IMR-90 (cell line): ENCODE data around the gene SSBP3. TPM values are rescaled to one million over a fixed set of nuclear protein-coding genes. Genes with fewer than 3 reads are reported as not detected.

Experiments
- ATAC-seq: fragments of 200-7000 bp; cut with Tn5 transposase; 2 replicates; pipeline ENCODE4 v1.9.1; 2020; ENCODE audit warnings: low read depth, mild to moderate bottlenecking, moderate library complexity
- BruUV-seq: library from RNA; stranded (reverse); fragments of 400-500 nt; replicated peaks from 2 replicates; lab custom pipeline; 2021; lab: Mats Ljungman, UMichigan
- CTCF ChIA-PET: fragments of 300-600 bp; formaldehyde crosslinking; extraction: SDS; loops from one replicate; lab custom pipeline; 2021; ENCODE audit warnings: antibody characterized with exemption; lab: Yijun Ruan, JAX
- POLR2A ChIA-PET: fragments of 300-600 bp; sonication (Branson Sonifier 250); formaldehyde crosslinking; loops from one replicate; lab custom pipeline; 2022; ENCODE audit warnings: antibody characterized with exemption; ENCODE audit not compliant: unreplicated experiment; lab: Charles Lee
- DNase-seq: peaks from one replicate; pipeline ENCODE4 v3.0.0; 2013
- H2AFZ ChIP-seq: replicated peaks from 2 replicates; pipeline ENCODE3; 2013; ENCODE audit warnings: low read length, mild to moderate bottlenecking; ENCODE audit not compliant: poor library complexity
- H2AK5ac ChIP-seq: 2 replicates; pipeline ENCODE4 v1.6.1; 2013; ENCODE audit warnings: low read depth, low read length, inconsistent platforms
- H2AK9ac ChIP-seq: replicated peaks from 2 replicates; pipeline ENCODE3; 2013; ENCODE audit warnings: mild to moderate bottlenecking, low read depth, low read length, moderate library complexity; ENCODE audit not compliant: poor library complexity
- H2BK120ac ChIP-seq: 2 replicates; pipeline ENCODE4 v1.6.1; 2013; ENCODE audit warnings: low read depth, low read length, inconsistent platforms
- H2BK15ac ChIP-seq: 3 replicates; pipeline ENCODE4 v1.6.1; 2013; ENCODE audit warnings: low read depth, low read length, inconsistent platforms
- H2BK20ac ChIP-seq: 2 replicates; pipeline ENCODE4 v1.6.1; 2013; ENCODE audit warnings: low read depth, mild to moderate bottlenecking, inconsistent platforms, low read length, moderate library complexity
- H2BK5ac ChIP-seq: 2 replicates; pipeline ENCODE4 v1.6.1; 2013; ENCODE audit warnings: mild to moderate bottlenecking, low read depth, low read length, inconsistent platforms; ENCODE audit not compliant: poor library complexity, severe bottlenecking
- H3K14ac ChIP-seq: replicated peaks from 2 replicates; pipeline ENCODE4 v1.6.1; 2013; ENCODE audit warnings: low read depth, low read length, inconsistent platforms
- H3K18ac ChIP-seq: 2 replicates; pipeline ENCODE4 v1.6.1; 2013; ENCODE audit warnings: low read depth, low read length, control low read depth
- H3K23ac ChIP-seq: 2 replicates; pipeline ENCODE4 v1.6.1; 2013; ENCODE audit warnings: low read depth, low read length, inconsistent platforms
- H3K27ac ChIP-seq: 2 replicates; pipeline ENCODE4 v1.5.1; 2013; ENCODE audit warnings: mild to moderate bottlenecking, control low read depth, low read length; ENCODE audit not compliant: insufficient read depth
- H3K27me3 ChIP-seq: 2 replicates; pipeline ENCODE4 v1.6.1; 2013; ENCODE audit warnings: low read length; ENCODE audit not compliant: control insufficient read depth, insufficient read depth
- H3K36me3 ChIP-seq: 2 replicates; pipeline ENCODE4 v1.6.1; 2013; ENCODE audit warnings: low read length, mixed read lengths; ENCODE audit not compliant: control insufficient read depth, insufficient read depth
- H3K4ac ChIP-seq: 2 replicates; pipeline ENCODE4 v1.6.1; 2013; ENCODE audit warnings: low read depth, low read length, inconsistent platforms
- H3K4me1 ChIP-seq: 2 replicates; pipeline ENCODE4 v1.6.1; 2013; ENCODE audit warnings: low read length, mixed read lengths; ENCODE audit not compliant: control insufficient read depth, insufficient read depth
- H3K4me2 ChIP-seq: 2 replicates; pipeline ENCODE4 v1.6.1; 2013; ENCODE audit warnings: low read depth, mild to moderate bottlenecking, control low read depth, low read length, moderate library complexity
- H3K4me3 ChIP-seq: 2 replicates; pipeline ENCODE4 v1.5.1; 2013; ENCODE audit warnings: low read depth, mild to moderate bottlenecking, control low read depth, low read length, moderate library complexity; ENCODE audit not compliant: insufficient read depth
- H3K56ac ChIP-seq: 2 replicates; pipeline ENCODE4 v1.6.1; 2013; ENCODE audit warnings: low read length, inconsistent platforms; ENCODE audit not compliant: insufficient read depth; ENCODE audit errors: extremely low read depth
- H3K79me1 ChIP-seq, 2 experiments: 2 replicates each; pipeline ENCODE4 v1.6.1; 2013; ENCODE audit warnings: low read length in 2 of 2, inconsistent platforms in 1 of 2, low read depth in 1 of 2
- H3K9ac ChIP-seq: 2 replicates; pipeline ENCODE4 v1.6.1; 2013; ENCODE audit warnings: low read depth, low read length, control low read depth
- H3K9me1 ChIP-seq: 2 replicates; pipeline ENCODE4 v1.6.1; 2013; ENCODE audit warnings: low read length, inconsistent platforms; ENCODE audit not compliant: insufficient read depth
- H3K9me3 ChIP-seq: 2 replicates; pipeline ENCODE4 v1.6.1; 2013; ENCODE audit warnings: low read length; ENCODE audit not compliant: control insufficient read depth, insufficient read depth
- H4K20me1 ChIP-seq: 2 replicates; pipeline ENCODE4 v1.6.1; 2013; ENCODE audit warnings: low read length, inconsistent platforms; ENCODE audit not compliant: insufficient read depth
- H4K5ac ChIP-seq: 2 replicates; pipeline ENCODE4 v1.6.1; 2013; ENCODE audit warnings: mild to moderate bottlenecking, low read depth, low read length, control low read depth
- H4K8ac ChIP-seq, 2 experiments: 2 replicates each; pipeline ENCODE4 v1.6.1; 2013; ENCODE audit warnings: low read depth in 2 of 2, low read length in 2 of 2, control low read depth in 1 of 2, inconsistent platforms in 1 of 2
- H4K91ac ChIP-seq: 2 replicates; pipeline ENCODE4 v1.6.1; 2013; ENCODE audit warnings: low read depth, low read length, inconsistent platforms; ENCODE audit not compliant: insufficient read depth
- MAFK ChIP-seq: IDR thresholded peaks from 2 replicates; pipeline ENCODE4 v1.6.1; 2012; ENCODE audit warnings: low read depth, low read length, improper control_type of control experiment
- MXI1 ChIP-seq: IDR thresholded peaks from 2 replicates; pipeline ENCODE4 v1.6.1; 2012; ENCODE audit warnings: low read depth, mild to moderate bottlenecking, low read length, moderate library complexity, borderline replicate concordance
- WGBS, 2 experiments: methylation state at CpG; one replicate each; pipeline versions ENCODE4 v1.1.5 to v1.1.7; 2013; ENCODE audit warnings: missing lambda C conversion rate in 2 of 2; ENCODE audit not compliant: insufficient read length in 1 of 2; ENCODE audit errors: extremely low coverage in 2 of 2; 5-methylcytosine and 5-hydroxymethylcytosine counted together
- dilution Hi-C: fragments of 300-500 bp; cut with HindIII; formaldehyde crosslinking; loops from one replicate; pipeline ENCODE4 v1.14.3; 2018; ENCODE audit warnings: low sequenced_read_pairs; ENCODE audit not compliant: unreplicated experiment
- in situ Hi-C: fragments of 300-500 bp; cut with MboI; formaldehyde crosslinking; loops from 3 replicates; pipeline ENCODE4 v1.14.3; 2019; ENCODE audit warnings: low sequenced_read_pairs, inconsistent platforms, mixed read lengths
- intact Hi-C: fragments of 100-400 bp; cut with micrococcal nuclease; formaldehyde crosslinking; loops from 2 replicates; pipeline ENCODE4 v1.10.0; 2022
- polyA plus RNA-seq, 3 experiments: library from polyadenylated mRNA; depleted of rRNA; stranded (reverse); fragments of >200 nt; gene quantifications; 2 replicates each; pipeline ENCODE4 v1.2.3, GENCODE V29; 2012; ENCODE audit warnings: low replicate concordance in 1 of 3
- total RNA-seq: library from RNA; depleted of rRNA; stranded (reverse); fragments of >200 nt; gene quantifications from 2 replicates; pipeline ENCODE4 v1.2.3, GENCODE V29; 2012
- TF ChIP-seq, protein P1 (sequence below): fragments of 150-350 bp; IDR thresholded peaks from 2 replicates; pipeline ENCODE4 v1.6.1; 2016; ENCODE audit warnings: low read depth, mild to moderate bottlenecking, low read length, moderate library complexity, borderline replicate concordance

Gene SSBP3
- total and polyA plus RNA-seq, 2 of the 4 experiments (the other 2 are of a cell fraction) = 10.9 to 39.6 TPM

DNA sequence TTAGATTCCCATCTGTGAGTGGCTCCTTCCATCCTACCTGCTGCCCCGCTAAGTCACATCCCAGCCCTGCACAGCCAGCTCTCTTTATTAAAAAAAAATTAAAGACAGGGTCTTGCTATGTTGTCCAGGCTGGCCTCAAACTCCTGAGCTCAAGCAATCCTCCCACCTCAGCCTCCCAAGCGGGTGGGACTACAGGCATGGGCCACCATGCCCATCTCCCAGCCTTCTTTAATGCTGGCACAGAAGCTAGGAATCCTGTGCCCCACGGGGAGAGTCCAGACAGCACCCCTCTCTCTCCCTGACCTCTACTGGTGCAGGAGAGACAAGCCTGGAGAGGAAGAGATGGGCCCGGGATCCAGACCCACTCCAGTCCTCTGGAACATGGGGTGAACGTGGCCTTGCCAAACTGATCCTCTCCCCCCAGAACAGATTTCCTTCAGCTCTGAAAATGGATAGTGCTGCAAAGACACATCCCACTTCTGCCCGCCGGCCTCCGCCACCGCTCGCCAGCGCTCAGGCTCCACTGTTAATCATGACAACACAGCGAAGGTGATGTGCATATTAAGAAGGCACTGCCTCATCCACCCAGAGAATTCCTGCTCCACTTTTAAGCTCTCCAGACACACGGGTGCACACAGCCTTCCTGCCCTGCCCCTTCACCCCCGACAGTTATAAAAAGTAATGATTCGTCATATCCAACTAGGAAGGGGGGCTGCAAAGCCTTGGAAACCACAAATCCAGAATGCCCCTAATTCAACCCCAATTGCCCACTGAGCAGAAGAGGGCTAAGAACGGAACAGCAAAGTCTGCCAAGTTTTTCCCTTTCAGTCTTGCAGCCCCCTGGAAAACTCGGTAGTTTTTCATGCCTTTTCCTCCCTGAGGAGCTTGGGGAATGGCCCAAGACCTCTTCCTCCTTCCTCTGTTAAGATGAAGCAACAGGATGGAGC, 138.1 kb downstream of the SSBP3 start:
- Histone ChIP-seq H3K79me1 (peaks cover 32 to 85% of the 10 kb centered on the region in 2 experiments; a peak in 3 of 4 replicates), H3K27ac (no peak overlapping the region), H3K4me3 (no peak overlapping the region), H3K27me3 (no peaks in the 10 kb centered on the region), H3K4me1 (peaks cover 8% of the 10 kb centered on the region), H2AK5ac (no peak overlapping the region), H3K14ac (no peak overlapping the region), H3K56ac (no peak overlapping the region), H3K9ac (no peak overlapping the region), H3K4me2 (no peak overlapping the region), H2BK20ac (no peak overlapping the region), H2BK15ac (no peak overlapping the region), H3K9me1 (peaks cover 9% of the 10 kb centered on the region), H4K8ac (no peak overlapping the region), H2AFZ (no peak overlapping the region), H2BK120ac (no peak overlapping the region), H2BK5ac (no peak overlapping the region), H3K9me3 (no peaks in the 10 kb centered on the region), H3K4ac (no peak overlapping the region), H3K18ac (no peak overlapping the region), H2AK9ac (no peak overlapping the region), H3K36me3 (peaks cover 4% of the 10 kb centered on the region; the same call in 1 of the 2 replicates), H4K91ac (no peak overlapping the region), H4K20me1 (peaks cover 19% of the 10 kb centered on the region), H3K23ac (no peak overlapping the region), H4K5ac (no peak overlapping the region)
- TF ChIP-seq MAFK (no peak), MXI1 (no peak)
- TF ChIP-seq, protein P1, sequence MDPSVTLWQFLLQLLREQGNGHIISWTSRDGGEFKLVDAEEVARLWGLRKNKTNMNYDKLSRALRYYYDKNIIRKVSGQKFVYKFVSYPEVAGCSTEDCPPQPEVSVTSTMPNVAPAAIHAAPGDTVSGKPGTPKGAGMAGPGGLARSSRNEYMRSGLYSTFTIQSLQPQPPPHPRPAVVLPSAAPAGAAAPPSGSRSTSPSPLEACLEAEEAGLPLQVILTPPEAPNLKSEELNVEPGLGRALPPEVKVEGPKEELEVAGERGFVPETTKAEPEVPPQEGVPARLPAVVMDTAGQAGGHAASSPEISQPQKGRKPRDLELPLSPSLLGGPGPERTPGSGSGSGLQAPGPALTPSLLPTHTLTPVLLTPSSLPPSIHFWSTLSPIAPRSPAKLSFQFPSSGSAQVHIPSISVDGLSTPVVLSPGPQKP = no peak
- ChIA-PET POLR2A (no interaction called here), CTCF (interaction anchor here (0.6 to 0.7 kb wide), 2 partner anchors 71 to 182 kb away, joined by 3 read pairs; no protein-coding TSS in a partner anchor)
- ATAC-seq (no peak), DNase-seq (no peak)
- WGBS, 2 experiments = 100% methylated on average over 2 of the region's 17 CpGs; no CpG with 5 or more reads in 1 of the 2 experiments
- no TSS peak for BruUV-seq
- dilution Hi-C loops = no loop called here
- in situ Hi-C loops = no loop called here
- intact Hi-C loops = no loop called here
